ENCODE measurements around the gene MYOZ3. TPM values are rescaled to one million over a fixed set of nuclear protein-coding genes. Genes with fewer than 3 reads are reported as not detected.

MYOZ3 gene
- polyA plus RNA-seq, 1 experiment: 0.51 TPM

DNA sequence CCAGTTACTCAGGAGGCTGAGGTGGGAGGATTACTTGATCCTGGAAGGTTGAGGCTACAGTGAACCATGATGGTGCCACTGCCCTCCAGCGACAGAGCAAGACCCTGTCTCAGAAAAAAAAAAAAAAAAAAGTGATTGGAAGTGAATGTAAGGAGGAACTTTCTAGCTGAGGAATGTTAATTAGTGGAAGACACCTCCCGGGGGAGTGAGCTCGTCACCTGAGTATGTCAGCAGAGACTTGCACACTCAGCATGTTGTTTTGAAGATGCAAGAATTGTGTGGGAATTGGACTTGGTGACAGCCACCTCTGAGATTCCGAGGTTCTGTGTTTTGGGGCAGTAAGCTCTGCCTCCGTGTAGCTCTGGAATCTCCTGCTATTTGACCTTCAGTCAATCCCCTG is 17.0 kb upstream of the MYOZ3 start:
- no peaks in the 10 kb centered on the region for H3K27me3 ChIP-seq (ENCODE audit: control insufficient read depth, insufficient read depth, low read length)
- H3K4me3 ChIP-seq (ENCODE audit: low read depth, low read length): no peak overlapping the region
- ChIA-PET CTCF (interaction anchor here (0.6 to 3.5 kb wide), 6 partner anchors 9 to 194 kb away, joined by 3 to 17 read pairs (median 5); no protein-coding TSS in a partner anchor), POLR2A (interaction anchor here (0.8 kb wide), 1 partner anchor 84 kb away, joined by 3 read pairs; no protein-coding TSS in a partner anchor)
- no peaks in the 10 kb centered on the region for H3K9me3 ChIP-seq (ENCODE audit: control insufficient read depth, insufficient read depth, low read length)
- no peak overlapping the region for H3K27ac ChIP-seq (ENCODE audit: low read depth, low read length)
- no peak for DNase-seq (ENCODE audit: low read depth, low spot score)
- TF ChIP-seq, protein P1, sequence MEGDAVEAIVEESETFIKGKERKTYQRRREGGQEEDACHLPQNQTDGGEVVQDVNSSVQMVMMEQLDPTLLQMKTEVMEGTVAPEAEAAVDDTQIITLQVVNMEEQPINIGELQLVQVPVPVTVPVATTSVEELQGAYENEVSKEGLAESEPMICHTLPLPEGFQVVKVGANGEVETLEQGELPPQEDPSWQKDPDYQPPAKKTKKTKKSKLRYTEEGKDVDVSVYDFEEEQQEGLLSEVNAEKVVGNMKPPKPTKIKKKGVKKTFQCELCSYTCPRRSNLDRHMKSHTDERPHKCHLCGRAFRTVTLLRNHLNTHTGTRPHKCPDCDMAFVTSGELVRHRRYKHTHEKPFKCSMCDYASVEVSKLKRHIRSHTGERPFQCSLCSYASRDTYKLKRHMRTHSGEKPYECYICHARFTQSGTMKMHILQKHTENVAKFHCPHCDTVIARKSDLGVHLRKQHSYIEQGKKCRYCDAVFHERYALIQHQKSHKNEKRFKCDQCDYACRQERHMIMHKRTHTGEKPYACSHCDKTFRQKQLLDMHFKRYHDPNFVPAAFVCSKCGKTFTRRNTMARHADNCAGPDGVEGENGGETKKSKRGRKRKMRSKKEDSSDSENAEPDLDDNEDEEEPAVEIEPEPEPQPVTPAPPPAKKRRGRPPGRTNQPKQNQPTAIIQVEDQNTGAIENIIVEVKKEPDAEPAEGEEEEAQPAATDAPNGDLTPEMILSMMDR (IDR thresholded peaks at IDR 0.05; ENCODE audit: low read depth, low read length): no peak

DNA sequence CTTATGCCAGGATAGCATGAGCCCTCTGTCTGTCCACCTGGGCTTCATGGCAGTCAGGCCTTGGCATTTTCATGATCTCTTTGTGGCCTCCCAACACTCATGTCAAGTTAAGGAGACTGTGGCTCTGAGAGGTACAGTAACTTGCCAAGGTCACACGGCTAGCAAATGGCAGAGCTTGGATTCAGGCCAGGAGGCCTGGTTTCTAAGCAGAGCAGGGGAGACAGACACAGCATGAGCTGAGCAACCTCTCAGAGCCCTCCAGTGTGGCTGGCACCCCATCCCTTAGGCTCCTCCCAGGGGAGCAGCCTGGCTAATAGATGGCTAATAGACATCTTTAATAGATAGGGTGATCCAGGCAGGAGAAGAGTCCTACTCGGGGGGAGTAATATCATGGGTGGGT is 16.5 kb upstream of the MYOZ3 start:
- Histone ChIP-seq H3K27me3 (ENCODE audit: control insufficient read depth, insufficient read depth, low read length) (no peaks in the 10 kb centered on the region), H3K27ac (ENCODE audit: low read depth, low read length) (no peak overlapping the region), H3K4me3 (ENCODE audit: low read depth, low read length) (no peak overlapping the region), H3K9me3 (ENCODE audit: control insufficient read depth, insufficient read depth, low read length) (no peaks in the 10 kb centered on the region; the same call in 1 of the 2 replicates)
- POLR2A ChIA-PET: interaction anchor here (0.8 kb wide), 1 partner anchor 84 kb away, joined by 3 read pairs; no protein-coding TSS in a partner anchor
- CTCF ChIA-PET: interaction anchor here (0.8 to 3.5 kb wide), 5 partner anchors 9 to 194 kb away, joined by 3 to 17 read pairs (median 5); no protein-coding TSS in a partner anchor
- TF ChIP-seq, protein P1 (IDR thresholded peaks at IDR 0.05; ENCODE audit: low read depth, low read length): no peak
- DNase-seq (ENCODE audit: low read depth, low spot score): no peak

DNA sequence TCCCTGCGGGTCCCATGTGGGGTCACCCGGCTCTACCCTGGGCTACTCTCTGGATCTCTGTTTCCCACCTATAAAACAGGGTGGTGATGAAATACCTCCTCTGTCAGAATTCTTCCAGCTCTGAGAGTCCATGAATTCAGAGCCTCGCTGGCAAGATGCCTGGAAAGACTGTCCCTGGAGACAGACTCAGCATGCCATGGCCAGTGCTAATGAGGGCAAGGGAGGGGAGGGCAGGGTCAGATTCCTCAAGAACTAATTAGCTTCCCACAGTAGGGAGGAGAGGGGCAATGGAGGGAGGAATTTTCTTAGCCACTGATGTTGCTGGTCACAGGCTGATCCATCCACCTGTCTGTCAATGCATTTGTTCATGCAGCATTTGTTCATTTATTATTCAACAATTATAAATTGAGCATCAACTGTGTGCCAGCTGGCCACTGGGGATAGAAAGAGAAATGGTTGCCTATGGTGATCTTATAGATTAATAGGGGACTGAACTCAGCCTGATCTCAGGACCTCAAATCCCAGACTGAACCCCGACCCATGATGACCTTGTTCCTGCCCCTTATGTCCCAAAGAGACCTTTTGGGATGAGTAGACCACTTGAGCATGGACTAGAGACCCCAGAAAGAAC is 15.9 kb upstream of the MYOZ3 start:
- POLR2A ChIA-PET: no interaction called here
- CTCF ChIA-PET: interaction anchor here (0.7 to 3.5 kb wide), 6 partner anchors 8 to 195 kb away, joined by 3 to 17 read pairs (median 5); no protein-coding TSS in a partner anchor
- Histone ChIP-seq H3K9me3 (ENCODE audit: control insufficient read depth, insufficient read depth, low read length) (no peaks in the 10 kb centered on the region; the same call in 1 of the 2 replicates), H3K4me3 (ENCODE audit: low read depth, low read length) (no peak overlapping the region), H3K27ac (ENCODE audit: low read depth, low read length) (no peak overlapping the region), H3K27me3 (ENCODE audit: control insufficient read depth, insufficient read depth, low read length) (no peaks in the 10 kb centered on the region)
- DNase-seq (ENCODE audit: low read depth, low spot score): no peak
- TF ChIP-seq, protein P1 (IDR thresholded peaks at IDR 0.05; ENCODE audit: low read depth, low read length): no peak

DNA sequence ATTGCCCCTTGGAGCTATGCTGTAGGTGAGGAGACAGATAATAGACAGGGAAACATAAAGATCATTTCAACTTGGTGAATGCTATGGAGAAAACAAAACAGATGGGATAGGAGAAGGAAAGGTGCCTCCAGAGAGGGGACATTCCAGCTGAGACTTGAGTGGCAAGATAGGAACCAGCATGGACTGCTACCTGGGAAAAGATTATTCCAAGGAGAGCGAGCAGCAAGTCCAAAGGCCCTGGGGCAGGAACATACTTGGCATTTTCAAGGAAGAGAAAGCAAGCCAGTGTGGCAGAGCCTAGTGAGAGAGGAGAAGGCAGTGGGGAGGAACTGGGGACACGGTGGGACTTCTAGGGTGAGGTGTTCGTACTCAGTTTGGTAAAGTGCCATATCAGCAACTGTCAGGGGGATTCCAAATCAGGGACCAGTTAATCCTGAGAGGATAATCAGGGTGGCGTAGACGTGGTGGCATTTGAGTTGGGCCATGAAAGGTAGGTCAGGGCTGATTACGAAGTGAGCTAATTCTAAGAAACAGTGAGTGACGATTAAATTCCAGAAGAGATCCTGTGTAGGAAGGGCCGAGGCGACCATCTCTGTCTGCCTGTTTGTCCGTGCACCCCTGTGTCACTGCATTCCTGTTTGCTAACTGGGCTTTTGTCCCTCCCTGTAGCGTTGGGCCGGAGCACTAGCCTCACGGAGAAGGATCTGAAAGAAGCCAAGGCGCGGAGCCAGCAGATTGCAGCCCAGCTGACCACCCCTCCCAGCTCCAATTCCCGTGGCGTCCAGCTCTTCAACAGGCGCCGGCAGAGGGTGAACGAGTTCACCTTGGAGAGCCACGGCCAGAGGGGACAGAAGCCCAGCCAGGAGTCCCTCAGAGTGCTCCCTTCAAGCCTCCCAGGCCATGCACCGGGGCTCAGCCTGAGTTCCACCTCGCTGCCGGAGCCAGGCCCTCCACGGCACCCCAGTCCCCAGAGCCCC is 13.5 kb upstream of the MYOZ3 start:
- TF ChIP-seq, protein P1 (IDR thresholded peaks at IDR 0.05; ENCODE audit: low read depth, low read length): no peak
- H3K9me3 ChIP-seq (ENCODE audit: control insufficient read depth, insufficient read depth, low read length): no peaks in the 10 kb centered on the region; the same call in 1 of the 2 replicates
- CTCF ChIA-PET: interaction anchor here (0.8 to 2.3 kb wide), 3 partner anchors 62 to 189 kb away, joined by 3 to 12 read pairs (median 4); no protein-coding TSS in a partner anchor
- no peak overlapping the region for H3K4me3 ChIP-seq (ENCODE audit: low read depth, low read length)
- no peak overlapping the region for H3K27ac ChIP-seq (ENCODE audit: low read depth, low read length)
- POLR2A ChIA-PET: interaction anchor here (0.7 kb wide), 1 partner anchor 10 kb away, joined by 5 read pairs; no protein-coding TSS in a partner anchor
- no peak for DNase-seq (ENCODE audit: low read depth, low spot score)
- H3K27me3 ChIP-seq (ENCODE audit: control insufficient read depth, insufficient read depth, low read length): no peaks in the 10 kb centered on the region

Measured in AG04450 (cell line).